Esophagus muscularis mucosa (tissue), 4 donors: ENCODE results near the gene LHX3.

Experiments used
- EP300 ChIP-seq: sonication (generic); formaldehyde crosslinking; IDR thresholded peaks from one replicate; pipeline ENCODE4 v1.6.1; 2017; ENCODE audit warnings: antibody characterized with exemption
- POLR2A ChIP-seq: fragments of 450-650 bp; IDR thresholded peaks from one replicate; pipeline ENCODE4 v1.6.1; 2017; ENCODE audit warnings: antibody characterized with exemption, moderate library complexity, mild to moderate bottlenecking, low read depth
- POLR2AphosphoS5 ChIP-seq, 2 donors: sonication (generic); formaldehyde crosslinking; IDR thresholded peaks; one replicate each; pipeline ENCODE4 v1.6.1; 2017; ENCODE audit warnings: antibody characterized with exemption in 2 of 2
- TF ChIP-seq, protein P1 (sequence below), 3 experiments: fragments of 200-600 bp in 2 of 3; fragments of 450-650 bp in 1 of 3; sonication (generic) in 2 of 3; IDR thresholded peaks; one replicate each; pipeline ENCODE4 v1.5.1; 2017 to 2019; ENCODE audit warnings: antibody characterized with exemption in 3 of 3, mild to moderate bottlenecking in 2 of 3, moderate library complexity in 1 of 3

DNA sequence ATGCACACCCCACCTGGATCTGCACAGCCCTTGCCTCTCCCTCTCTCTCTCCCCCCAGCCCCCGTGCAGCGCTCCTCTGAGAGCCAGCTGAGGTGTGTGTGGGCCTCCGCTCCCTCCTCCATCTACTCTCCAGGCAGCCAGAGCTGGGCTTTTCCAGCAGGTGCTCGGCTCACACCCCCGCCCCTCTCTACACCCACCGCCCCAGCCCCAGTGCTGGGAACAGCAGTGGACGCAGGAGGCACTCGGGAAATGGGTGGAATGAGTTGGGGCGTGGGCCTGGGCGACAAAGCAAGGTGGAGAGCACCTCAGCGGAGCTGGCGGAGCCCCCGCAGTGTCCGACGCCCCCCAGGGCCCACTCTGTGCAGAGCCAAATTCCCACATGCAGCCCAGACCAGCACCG, 13.3 kb upstream of the LHX3 start:
- TF ChIP-seq POLR2A (no peak), POLR2AphosphoS5 (IDR thresholded peaks at IDR 0.05) (no peak), EP300 (no peak)
- TF ChIP-seq, protein P1, sequence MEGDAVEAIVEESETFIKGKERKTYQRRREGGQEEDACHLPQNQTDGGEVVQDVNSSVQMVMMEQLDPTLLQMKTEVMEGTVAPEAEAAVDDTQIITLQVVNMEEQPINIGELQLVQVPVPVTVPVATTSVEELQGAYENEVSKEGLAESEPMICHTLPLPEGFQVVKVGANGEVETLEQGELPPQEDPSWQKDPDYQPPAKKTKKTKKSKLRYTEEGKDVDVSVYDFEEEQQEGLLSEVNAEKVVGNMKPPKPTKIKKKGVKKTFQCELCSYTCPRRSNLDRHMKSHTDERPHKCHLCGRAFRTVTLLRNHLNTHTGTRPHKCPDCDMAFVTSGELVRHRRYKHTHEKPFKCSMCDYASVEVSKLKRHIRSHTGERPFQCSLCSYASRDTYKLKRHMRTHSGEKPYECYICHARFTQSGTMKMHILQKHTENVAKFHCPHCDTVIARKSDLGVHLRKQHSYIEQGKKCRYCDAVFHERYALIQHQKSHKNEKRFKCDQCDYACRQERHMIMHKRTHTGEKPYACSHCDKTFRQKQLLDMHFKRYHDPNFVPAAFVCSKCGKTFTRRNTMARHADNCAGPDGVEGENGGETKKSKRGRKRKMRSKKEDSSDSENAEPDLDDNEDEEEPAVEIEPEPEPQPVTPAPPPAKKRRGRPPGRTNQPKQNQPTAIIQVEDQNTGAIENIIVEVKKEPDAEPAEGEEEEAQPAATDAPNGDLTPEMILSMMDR (IDR thresholded peaks at IDR 0.05), result no peak
